IPS-18c (cell line): ENCODE measurements around the gene NFATC1.

Experiments used
- H3K4me3 ChIP-seq: 2 replicates; pipeline ENCODE4 v1.7.0; 2013; ENCODE audit warnings: low read depth, mild to moderate bottlenecking, low read length, moderate library complexity; ENCODE audit not compliant: insufficient read depth
- H3K9me3 ChIP-seq: one replicate; pipeline ENCODE4 v1.6.1; 2013; ENCODE audit warnings: mild to moderate bottlenecking, low read length, moderate library complexity; ENCODE audit not compliant: control insufficient read depth, insufficient read depth

The NFATC1 gene

GRCh38 chr18:79521416-79522205 lies 125.9 kb downstream of the NFATC1 start:
- Histone ChIP-seq H3K4me3 (no peak overlapping the region), H3K9me3 (peaks cover 2% of the 10 kb centered on the region)

DNA sequence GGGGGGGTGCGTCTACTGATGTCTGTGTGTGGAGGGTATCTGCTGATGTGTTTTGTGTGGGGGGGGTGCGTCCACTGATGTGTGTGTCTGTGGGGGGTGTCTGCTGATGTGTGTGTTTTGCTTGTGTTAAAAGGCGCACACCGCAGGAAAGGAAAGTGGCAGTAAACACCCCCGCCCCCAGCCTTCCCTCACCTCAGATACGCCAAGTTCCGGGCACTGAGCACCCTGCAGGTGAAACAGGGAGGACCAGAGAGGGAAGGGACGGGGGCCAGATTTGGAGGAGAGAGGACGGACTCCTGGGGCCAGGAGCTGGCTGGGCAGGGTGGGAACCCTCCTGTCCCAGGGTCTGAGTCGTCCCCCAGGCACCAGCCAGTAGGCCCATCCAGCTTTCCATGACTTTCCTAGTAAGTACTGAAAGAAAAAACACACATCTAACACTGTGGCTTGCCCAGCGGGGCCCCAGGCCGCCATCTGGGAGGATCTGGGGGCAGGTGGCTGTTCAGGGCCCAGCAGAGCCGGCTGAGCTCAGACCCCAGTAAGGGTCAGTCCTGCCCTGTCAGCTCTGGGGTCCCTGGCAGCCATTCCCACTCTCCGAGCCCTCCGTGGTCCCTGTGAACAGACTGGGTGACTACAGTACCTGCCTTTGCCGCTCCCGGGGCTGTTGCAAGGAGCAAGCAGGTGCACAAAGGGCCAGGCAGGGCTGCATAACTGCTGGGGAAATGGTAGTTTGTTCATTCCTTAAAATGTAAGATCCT lies 126.9 kb downstream of the NFATC1 start:
- H3K9me3 ChIP-seq = peaks cover 2% of the 10 kb centered on the region
- H3K4me3 ChIP-seq = no peak overlapping the region

DNA sequence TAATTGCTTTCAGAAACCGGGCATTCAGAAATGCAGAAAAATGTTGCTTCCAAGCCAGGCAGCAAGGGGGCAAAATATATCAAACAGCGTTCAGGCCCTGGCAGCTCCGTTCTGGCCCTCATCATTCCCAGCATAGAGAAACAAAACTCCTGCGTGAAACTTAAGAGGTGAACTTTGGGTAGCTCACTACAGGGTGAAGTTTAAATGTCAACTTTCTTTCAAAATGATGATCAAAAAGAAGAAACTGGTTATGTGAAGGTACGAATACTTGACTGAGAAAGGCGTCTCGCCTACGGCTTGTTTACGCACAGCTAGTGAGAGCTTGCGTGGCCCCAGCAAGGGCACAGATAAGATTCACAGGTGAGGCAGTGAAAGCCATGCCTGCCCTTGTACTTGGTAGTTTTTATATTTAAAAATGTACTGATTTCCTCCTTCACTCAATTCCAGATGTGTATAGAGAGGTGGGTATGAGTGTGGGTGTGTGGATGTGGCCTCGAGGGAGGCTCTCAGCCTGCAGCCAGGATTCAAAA lies 127.5 kb downstream of the NFATC1 start:
- no peak overlapping the region for H3K4me3 ChIP-seq

GRCh38 chr18:79523736-79524180 lies 128.0 kb downstream of the NFATC1 start:
- no peak overlapping the region for H3K4me3 ChIP-seq

More for the DNA sequence above, 127.5 kb downstream of the NFATC1 start:
- H3K9me3 ChIP-seq = peaks cover 2% of the 10 kb centered on the region

DNA sequence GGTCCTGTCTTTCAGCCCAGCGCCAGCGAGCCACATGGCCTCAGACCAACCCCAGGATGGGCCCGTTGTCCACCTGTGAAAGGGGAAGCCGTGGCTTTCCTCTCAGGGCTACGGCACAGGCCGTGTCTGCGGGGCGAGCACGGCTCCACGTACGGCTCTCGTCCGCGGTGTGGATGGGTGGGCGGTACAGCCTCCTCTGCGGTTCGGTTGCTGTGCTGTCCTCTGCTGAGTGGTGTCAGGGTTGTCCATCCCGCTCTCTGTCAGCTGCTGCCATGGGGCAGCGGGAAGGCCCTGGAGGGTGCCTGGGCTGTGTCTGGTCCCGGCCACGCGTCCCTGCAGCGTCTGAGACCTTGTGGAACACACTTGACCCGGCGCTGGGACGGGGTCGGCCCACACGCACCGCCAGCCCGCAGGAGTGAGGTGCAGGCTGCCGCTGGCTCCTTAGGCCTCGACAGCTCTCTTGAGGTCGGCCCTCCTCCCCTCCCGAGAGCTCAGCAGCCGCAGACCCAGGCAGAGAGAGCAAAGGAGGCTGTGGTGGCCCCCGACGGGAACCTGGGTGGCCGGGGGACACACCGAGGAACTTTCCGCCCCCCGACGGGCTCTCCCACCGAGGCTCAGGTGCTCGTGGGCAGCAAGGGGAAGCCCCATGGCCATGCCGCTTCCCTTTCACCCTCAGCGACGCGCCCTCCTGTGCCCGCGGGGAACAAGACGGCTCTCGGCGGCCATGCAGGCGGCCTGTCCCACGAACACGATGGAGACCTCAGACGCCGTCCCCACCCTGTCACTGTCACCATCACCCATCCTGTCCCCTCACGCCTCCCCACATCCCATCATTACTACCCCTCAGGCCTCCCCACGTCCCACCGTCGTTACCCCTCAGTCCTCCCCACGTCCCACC lies 128.7 kb downstream of the NFATC1 start:
- Histone ChIP-seq H3K4me3 (no peak overlapping the region), H3K9me3 (peaks cover 2% of the 10 kb centered on the region)

More at GRCh38 chr18:79523736-79524180, 128.0 kb downstream of the NFATC1 start:
- H3K9me3 ChIP-seq = peaks cover 2% of the 10 kb centered on the region

DNA sequence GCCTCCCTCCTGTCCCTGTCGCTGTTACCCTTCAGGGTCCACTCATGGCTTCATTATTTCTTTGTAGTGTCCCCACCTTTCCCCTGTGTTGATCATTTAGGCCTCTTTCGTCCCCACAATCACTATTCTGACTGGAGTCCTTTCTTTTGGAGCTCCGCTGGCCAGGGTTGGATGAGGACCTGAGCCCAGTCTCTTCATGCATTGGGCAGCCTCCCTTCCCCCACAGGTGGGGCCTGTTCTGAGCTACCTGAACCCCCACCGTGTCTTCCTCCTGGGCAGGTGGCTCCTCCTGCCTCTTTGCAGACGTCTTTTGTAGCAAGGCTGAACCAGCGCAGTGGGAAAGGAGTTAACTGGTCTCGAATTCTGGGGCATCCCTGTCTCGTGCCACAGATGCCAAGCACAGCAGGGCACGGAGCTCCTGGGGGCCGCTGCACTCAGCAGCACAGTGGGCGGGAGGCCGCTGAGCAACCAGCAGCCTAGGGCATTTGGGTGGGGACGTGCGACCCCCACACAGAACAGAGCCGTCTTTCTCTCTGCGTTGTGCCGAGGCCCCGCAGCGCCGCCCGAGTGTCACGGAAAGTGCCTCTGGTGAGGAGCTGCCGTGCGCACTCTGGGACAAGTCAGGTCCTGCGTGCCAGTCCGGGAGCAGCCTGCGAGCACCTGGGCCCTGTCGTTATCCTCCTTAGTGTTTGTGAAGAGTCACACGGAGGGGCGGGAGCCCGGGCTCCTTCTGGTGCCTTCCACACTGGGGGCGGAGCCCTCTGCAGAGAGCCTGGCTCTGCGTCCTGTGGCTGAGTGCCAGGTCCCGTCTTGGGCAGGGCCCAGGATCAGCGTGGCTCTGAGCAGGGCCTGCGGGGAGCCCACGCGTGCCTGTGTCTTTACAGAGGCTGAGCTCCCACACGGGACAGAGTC lies 130.1 kb downstream of the NFATC1 start:
- Histone ChIP-seq H3K4me3 (no peak overlapping the region), H3K9me3 (peaks cover 2% of the 10 kb centered on the region)

DNA sequence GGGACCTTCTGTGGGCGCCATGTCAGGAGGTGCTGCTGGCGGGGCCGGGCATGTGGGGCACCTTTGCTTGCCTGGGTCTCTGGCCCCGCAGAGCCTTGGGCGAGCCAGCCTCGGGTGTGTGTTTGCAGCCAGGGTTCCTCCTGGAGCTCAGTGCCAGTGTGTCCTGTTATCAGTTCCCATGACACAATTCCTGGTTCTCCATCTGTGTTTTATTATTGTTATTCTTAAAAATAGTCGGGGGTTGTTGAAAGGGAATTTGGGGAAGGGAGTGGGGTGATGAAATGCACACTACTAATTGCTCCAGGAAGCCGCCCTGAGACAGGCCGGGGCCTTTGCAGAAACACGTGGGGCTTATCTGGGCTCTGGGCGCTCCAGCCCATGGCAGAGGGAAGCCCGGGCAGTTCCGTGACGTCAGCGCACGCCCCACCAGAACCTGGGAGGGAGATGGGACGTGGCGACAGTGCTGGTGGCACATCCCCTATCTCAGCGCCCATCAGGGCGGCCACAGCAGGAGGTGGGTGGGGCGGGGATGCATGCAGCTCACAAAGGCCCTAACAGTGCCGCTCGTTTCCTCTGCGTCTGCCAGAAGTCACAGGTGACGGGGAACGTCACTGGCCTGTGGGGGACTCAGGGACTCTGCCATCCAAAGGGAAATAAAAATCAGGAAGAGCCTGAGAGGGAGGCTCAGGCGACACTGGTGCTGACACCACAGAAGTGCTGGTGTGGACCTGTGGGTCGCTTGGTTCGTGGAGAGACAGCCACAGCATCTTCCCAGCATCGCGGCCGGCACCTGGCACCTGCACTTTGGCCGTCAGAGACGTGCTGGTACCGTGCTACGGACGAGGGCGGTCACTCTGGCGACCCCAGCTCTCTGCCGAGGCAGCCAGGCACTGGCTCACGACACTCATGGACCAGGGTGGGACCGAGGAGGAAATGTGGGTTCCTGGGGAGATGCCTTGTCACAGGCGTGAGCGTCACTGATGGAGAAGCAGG lies 131.0 kb downstream of the NFATC1 start:
- Histone ChIP-seq H3K4me3 (no peak overlapping the region), H3K9me3 (peaks cover 2% of the 10 kb centered on the region)

DNA sequence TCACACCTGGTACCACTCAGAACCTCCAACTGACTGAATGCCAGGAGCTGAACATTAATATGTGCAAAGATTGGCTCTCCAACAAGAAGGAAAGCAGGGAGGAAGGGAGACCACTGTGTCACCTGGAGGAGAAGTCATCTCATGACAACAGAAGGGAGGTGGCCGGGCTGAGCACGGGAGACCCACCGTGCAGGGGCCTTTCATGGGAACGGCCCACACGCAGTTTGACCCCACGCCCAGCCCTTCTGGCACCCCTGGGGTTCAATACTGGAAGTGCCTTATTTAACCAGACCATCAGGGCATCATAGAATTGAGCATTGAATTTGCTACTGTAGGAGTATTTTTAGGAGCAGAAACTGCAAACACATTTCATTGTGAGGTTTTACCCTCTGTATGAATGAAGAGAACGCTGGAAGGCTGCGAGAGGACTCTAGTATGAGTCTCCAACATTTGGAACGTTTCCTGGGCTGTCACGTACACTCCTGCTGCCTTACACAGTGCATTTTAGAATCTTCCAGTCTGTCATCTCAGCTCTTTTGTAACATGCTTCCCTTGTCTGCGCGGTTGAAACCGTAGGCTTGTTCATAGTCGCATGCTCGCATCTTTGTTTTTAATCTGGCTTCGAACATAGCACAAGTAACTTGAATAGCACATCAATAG lies 132.1 kb downstream of the NFATC1 start:
- Histone ChIP-seq H3K9me3 (peaks cover 2% of the 10 kb centered on the region), H3K4me3 (no peak overlapping the region)

GRCh38 chr18:79528316-79528695 lies 132.6 kb downstream of the NFATC1 start:
- Histone ChIP-seq H3K9me3 (no peaks in the 10 kb centered on the region), H3K4me3 (no peak overlapping the region)

- H3K9me3 ChIP-seq = no peaks in the 10 kb centered on the region
- no peak overlapping the region for H3K4me3 ChIP-seq
Measured at GRCh38 chr18:79528846-79529245, 133.1 kb downstream of the NFATC1 start.

DNA sequence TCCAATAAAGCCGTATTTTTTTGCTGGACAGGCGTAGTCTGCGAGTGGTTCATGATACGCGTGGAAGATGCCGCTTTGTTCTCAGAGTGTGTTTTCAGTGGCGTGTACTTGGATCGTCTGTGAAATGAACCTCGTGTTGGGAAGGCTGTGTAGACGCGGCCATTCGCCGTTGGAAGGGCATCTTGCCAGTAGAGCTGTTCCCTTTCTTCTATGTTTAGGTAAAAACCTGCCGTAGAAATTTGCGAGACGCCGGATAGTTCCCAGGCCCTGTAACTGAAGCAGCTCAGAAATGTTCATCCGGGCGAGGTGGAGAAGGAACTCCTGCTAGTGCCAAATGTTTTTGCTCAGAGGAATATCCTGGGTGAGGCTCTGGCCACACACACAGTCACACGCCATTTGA lies 133.6 kb downstream of the NFATC1 start:
- H3K9me3 ChIP-seq = no peaks in the 10 kb centered on the region
- no peak overlapping the region for H3K4me3 ChIP-seq

- Histone ChIP-seq H3K4me3 (no peak overlapping the region), H3K9me3 (no peaks in the 10 kb centered on the region)
Measured at GRCh38 chr18:79529991-79530390, 134.3 kb downstream of the NFATC1 start.

DNA sequence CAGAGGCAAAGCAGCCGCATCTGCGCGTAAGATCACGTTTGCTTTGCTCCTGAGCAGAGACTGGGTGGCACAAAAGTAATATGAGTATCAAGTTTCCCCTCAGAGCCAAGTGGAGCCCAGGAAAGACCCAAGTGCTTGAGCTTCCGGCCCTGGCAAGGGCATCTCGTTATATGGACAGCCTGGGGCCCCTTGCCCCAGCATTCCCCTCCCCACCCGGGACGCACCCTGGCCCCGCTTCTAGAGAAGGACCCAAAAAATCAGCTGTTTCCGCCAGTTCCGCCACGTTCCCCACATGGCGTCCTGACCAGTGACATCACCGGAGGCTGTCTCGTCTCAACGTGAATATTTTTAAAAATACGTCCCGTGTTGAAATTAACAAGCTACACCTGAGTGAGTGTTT lies 135.1 kb downstream of the NFATC1 start:
- Histone ChIP-seq H3K9me3 (no peaks in the 10 kb centered on the region), H3K4me3 (no peak overlapping the region)

GRCh38 chr18:79531386-79531785 lies 135.7 kb downstream of the NFATC1 start:
- H3K9me3 ChIP-seq = no peaks in the 10 kb centered on the region
- no peak overlapping the region for H3K4me3 ChIP-seq

DNA sequence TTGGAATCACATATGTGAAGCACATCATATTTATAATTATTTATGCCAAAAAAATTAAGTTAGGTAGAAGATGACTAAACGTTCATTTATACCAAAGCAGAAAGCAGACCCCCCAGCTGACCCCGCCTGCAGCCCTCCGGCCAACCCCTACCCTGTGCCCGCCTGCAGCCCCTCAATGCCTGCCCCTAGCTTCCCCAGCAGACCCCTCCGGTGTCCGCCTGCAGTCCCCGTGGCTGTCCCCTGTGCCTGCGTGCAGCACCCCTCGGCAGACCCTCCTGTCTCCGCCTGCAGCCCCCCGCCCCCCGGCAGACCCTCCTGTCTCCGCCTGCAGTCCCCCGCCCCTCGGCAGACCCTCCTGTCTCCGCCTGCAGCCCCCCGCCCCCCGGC lies 136.2 kb downstream of the NFATC1 start:
- H3K4me3 ChIP-seq = no peak overlapping the region
- no peaks in the 10 kb centered on the region for H3K9me3 ChIP-seq
